GM04504 (cell line): Measurements from ENCODE around the gene MARCHF10.
"Not testable (repeated sequence)": the region's sequence is repeated elsewhere in the genome, so short reads cannot be mapped to it uniquely, and the experiment has no call there.

Source experiments
- DNase-seq: peaks from one replicate; pipeline ENCODE4 v3.0.0-alpha.2; 2012; ENCODE audit warnings: low read depth

MARCHF10 gene

DNA sequence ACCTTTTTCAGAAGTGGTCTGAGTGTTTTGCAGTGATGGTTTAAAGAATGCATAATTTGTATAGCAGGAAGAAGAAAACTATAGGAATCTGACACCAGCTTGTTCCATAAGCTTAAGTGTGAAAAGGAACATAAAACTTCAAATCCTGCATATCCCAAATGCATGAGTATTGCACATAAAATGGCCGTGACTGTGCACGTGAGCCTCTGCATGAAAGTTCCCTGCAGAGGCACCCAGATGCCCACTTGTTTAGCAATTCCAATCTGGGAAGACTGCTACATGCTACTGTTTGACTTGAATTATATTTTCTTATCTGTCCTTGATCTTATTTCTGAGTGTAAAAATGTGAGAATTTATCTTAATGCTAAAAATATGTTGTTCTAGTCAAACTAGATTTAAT, 21.5 kb downstream of the MARCHF10 start:
- no peak for DNase-seq

DNA sequence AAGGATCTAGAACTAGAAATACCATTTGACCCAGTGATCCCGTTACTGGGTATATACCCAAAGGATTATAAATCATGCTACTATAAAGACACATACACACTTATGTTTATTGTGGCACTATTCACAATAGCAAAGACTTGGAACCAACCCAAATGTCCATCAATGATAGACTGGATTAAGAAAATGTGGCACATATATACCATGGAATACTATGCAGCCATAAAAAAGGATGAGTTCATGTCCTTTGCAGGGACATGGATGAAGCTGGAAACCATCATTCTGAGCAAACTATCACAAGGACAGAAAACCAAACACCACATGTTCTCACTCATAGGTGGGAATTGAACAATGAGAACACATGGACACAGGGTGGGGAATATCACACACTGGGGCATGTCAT, 22.1 kb downstream of the MARCHF10 start:
- DNase-seq: not testable (repeated sequence)

DNA sequence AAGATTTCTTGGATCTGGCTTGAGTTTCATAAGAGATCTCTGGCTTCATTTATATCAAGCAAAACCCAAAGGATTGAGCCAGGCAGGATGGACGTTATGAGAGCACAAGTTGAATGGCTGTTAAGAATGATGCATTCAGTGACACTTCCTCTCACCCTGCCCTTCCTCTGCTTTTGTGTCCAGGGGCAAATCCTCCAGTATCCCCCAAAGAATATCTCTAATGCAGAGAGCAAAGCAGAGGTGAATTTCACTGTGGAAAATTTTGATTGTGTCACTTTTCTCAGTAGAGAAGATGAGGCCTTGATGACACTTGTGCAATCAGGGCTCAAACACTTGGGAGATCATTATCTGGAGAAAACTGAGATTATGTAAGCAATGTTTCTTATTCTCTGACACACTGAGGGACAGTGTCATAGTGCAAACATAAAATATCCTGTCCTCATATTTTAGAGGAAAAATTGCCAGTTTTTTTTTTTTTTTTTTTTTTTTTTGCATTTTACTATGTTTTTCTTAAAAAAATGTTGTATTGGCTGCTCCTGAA, 25.3 kb downstream of the MARCHF10 start:
- DNase-seq: no peak

DNA sequence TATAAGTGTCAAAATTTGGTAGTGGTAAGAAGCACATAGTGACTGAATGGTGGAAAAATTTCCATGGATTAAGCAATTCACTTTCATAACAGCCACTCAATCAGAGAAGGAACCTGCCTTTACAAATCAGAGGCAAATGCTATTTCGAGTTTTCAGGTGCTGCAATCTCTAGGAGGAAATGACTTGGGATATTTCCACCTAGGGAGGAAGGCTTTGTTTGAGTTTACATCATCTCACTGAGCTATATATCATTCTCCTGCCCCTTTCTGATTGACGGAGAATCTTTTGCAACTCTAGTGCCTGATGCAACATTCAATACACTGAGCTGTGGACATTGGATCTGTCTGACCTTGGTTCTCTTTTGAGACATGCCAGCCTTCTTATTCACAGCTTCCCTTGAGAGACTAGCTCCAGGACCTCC, 26.3 kb downstream of the MARCHF10 start:
- DNase-seq: no peak

DNA sequence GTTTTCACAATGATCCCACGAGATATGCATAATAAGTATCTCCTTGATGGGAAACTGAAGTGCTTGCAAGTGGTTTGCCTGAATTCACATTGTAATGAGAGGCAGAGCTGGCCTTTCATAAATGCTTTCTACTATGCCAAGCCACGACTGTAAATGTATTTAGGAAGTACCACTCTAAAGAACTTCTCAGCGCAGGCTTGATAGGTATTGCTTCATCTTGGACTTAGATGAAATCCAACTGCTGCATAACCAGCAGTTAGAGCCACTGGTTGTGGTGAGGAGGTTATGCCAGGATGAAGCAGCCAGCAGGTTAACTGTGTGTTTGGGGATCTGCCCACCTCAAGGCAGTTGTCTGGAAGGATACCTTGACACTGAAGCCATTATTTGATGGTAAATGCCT, 26.8 kb downstream of the MARCHF10 start:
- DNase-seq: no peak

DNA sequence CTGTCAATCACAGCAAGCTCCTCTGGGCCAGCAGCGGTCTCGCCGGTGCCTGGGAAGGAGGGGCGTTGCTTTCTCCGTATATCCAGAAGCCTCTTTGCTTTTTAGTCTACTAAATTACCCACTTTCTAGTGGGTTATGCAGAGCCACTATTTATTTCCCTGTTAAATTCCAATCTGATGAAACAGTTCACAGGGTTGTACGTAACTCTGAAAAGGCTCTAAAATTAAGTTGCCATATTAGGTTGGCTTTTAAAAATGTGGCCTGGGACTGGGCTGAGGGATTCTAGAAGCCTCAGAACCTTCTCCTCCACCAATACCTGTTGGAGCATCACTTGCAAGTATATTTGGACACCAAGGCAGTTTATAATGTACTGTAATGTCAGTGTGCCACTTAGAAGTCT, 27.2 kb downstream of the MARCHF10 start:
- DNase-seq: no peak

DNA sequence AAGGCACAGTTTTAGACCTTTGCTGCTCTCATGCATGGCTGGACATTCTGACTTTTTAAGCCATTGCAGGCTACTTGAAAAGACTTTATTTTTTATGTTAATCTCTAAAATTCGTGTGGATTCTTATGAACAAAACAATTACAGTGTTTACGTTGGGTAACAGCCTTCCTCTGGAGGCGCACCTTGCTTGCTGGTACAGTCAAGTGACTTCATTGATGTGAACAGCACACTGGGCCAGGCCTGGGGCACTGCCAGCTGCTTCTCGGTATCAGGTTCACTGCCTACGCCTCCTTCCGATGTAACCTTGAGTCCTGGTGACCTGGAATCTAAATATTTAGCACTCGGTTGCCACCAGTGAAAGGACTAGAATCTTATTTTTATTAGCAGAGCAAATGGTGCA, 27.8 kb downstream of the MARCHF10 start:
- DNase-seq: no peak

DNA sequence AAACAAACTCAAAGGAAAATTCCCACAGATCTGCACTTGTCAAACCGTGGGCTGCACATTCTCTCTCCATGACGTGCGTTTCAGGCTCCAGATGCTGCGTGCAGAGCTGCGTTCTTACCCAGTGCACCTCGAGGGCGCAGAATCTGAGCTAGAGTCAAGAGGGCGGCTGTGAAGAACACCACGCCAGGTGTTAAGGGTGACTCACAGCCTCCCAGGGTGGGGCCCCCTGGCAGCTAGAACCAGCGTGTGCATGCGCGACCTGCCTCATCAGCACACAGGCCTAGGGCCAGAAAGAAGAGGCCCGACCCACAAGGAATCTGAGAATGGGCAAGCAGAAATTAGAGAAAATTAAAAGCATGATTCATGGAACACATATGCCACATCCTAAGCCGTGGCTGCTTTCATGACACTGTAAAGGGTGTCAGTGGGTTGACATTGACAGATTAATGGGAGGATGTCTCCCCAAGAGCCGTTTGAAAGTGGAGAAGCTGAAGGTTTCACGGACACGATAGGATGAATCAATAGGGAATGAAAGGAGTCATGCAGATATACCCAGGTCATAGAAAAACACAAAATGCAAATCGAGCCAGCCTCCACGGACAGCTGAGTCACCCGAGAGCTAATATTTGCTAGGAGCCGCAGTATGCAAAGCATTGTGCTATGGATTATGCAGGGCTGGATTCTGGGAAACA, 29.0 kb downstream of the MARCHF10 start:
- peak; percentile 91 for DNase-seq

DNA sequence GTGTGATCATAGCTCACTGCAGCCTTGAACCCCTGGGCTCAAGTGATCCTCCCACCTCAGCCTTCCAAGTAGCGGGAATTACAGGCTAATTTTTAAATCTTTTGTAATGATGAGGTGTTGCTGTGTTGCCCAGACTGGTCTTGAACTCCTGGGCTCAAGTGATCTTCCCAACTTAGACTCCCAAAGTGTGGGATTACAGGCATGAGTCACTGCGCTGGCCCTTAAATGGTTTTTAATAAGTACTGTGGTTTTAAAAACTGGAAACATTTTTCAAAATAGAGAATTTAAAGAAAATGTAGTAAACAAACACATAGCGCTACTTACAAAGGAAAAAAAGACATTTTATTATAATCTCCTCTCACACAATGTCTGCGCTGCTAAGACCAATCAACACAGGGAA, 32.2 kb downstream of the MARCHF10 start:
- no peak for DNase-seq

DNA sequence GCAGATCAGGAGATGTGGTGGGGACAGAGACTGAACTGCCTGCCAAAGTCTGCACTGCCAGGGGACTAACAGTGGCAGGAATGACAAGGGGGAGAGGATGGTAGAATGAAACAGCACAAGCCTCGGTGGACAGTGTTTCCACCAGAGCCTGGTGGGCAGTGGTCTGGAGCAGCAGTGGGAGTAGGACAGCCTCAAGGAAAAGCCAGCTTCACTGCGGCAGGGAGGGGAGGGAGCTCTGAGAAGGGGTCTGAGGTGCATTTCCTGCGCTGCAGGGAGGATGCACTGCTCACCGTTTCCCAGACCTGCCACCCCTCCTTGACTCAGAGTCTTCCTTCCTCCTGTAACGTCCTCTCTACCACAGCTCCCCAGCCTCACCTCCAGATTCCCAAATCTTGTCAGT, 33.8 kb downstream of the MARCHF10 start:
- DNase-seq: no peak

DNA sequence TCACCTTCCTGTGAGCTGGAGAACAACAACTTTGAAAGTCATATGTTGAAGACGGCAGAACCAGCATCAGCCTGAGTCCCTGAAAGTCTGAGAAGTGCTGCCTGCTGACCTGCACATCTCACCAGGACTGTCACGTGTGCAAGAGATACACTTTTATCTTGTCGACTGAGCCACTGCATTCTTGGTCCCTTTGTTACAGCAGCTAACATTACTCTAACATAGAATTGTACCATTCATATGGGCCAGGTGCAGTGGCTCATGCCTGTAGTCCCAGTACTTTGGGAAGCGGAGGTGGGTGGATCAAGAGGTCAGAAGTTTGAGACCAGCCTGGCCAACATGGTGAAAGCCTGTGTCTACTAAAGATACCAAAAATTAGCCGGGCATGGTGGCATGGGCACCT, 40.1 kb downstream of the MARCHF10 start:
- no peak for DNase-seq

DNA sequence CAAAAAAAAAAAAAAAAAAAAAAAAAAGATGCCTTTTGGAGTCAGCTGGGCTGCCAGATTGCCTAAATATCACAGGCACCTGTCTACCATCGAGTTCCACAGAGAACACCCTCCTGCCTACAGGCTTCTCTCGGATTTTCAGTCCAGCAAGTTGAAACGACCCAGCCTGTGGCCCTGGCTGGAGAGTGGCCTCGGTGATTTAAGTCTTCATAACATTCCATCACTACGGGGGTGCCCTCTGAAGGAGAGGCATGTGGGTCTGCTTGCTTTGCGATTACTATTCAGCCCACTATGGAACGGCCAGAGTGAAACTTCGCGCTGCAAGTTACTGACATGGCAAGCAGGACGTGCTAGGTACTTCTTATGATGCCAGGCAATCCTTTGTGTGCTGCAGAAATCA, 42.8 kb downstream of the MARCHF10 start:
- no peak for DNase-seq

DNA sequence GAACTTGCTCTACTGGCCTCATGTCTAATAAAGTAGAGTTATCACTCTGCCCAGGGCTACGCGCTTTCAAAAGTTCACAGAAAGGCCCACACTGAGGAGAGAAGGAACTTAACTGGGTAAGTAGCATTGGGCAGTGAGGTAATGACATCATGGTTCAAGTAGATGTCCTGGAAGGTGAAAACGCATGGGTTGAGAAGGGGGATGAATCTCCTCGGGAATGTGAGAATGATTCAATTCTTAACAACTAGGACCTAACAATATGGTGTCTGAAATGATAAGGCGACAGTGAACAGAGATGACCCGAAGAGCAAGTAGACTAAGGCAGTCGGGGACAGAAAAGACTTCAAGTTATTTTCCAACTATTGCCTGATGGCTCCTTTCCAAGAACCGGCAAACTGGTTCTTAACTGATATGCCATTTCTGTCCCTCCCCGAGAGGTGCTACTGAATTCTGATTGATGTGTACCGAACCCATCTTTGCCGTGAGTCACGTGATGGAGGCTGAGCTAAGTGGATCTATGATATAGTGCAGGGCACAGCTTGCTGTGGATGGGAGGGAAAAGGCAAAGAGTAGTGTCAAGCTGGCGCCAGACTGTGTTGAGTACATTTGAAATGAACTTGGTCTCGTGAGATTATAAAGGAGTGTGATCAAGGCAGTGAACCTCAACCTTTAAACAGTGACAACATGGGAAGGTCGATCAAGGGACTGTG, 44.1 kb downstream of the MARCHF10 start:
- no peak for DNase-seq

DNA sequence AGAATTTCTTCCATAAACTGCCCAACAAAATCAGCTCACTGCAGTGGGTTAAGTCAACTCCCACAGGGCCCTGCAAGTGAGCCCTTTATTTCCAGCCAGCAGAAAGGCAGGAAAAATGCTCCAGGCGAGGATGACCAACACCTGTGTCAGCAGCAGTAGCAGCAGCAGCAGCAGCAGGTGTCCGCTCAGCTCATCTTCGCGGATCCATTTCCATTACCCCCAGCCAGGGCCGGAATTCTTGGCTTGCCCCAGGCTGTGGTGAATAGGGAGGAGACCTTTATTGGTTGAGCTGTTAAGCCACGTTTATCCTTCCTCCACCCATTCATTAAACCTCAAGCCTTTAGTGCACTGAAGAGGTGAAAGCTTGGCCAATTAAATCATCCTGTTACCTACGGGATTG, 46.2 kb downstream of the MARCHF10 start:
- no peak for DNase-seq

DNA sequence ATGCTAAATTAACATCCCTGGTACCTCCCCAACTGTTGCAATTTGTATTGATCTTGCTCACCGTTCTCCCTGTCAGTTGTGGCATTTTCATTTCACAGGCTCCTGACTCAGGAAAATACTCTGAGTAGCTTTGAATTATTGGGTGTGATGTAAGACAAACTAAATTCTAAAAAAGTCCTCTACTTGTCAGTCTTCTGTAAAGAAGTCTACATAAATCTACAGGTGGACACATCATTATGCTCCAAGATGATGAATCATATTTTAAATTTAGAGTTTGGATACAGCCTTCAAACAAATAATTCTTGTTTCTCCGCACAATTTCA, 47.2 kb downstream of the MARCHF10 start:
- no peak for DNase-seq

DNA sequence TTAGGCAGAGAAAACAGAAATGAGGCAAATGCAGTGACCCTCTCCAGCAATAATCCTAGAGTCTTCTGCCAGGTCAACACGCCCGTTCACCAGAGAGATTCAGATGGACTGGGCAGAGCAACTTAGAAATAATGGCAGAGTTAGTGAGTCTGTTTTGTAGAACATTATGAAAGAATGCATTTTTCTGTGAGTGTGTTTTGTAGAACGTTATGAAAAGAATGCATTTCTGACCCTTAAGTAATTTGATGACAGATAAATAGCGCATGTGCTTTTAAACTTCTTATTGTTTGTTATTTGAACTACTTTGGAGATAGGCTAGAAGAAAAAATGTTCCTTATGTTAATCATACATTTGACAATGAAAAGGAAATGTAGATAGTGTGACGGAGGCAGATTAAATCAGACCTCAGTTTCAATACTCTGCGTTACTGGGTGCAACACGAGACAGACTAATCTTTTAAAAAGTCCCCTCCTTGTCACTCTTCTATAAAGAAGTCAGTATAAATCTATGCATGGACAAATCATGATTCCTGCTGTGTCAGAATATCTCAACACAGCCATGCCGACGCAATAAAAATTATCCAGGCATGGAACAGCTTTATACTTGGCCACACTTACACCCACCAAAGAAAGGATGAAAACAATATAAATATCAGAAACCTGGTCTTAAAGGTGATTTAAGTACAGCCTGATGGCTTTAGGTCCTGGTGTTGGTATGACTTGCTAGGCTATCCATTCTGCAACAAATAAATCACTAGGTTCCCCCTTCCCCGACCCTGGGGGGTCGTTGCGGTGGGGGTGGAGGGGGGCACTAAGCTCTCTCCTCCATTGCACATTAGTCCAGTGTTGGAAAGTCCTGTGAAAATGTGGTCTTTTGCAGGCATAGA, 47.8 kb downstream of the MARCHF10 start:
- DNase-seq: peak; percentile 42

DNA sequence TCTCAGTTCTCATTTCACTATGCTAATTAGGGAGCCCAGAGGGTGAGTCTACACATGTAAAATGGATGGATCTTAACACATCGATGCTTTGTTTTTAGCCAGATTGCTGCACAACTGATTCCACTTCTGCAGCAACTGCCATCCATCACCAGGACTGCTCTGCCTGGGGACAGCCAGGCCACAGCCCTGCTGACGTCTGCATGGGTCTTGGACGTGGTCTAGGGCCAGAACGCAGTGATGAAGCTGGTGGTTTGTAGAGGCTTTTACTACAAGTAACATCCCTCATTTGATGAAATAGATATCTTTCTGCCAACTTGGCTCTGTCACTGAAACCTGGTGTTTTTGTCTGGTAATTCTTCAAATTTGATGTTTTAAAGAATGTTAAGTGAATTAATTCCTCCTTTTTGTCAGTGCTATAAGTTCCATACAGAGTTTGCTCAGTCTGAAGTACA, 50.6 kb downstream of the MARCHF10 start:
- DNase-seq: no peak

DNA sequence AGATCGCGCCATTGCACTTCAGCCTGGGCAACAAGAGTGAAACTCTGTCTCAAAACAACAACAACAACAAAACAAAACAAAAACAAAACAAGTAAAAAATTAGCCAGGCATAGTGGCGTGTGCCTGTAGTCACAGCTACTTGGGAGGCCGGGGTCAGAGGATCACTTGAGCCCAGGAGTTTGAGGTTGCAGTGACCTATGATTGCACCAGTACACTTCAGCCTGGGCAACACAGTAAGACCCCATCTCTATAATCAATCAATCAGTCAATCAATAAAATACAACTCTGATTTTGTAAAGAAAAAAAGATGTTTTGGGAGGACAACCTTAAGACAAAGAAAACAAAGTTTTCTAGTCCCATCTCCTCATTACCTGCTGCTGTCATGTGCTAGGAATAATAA, 51.9 kb downstream of the MARCHF10 start:
- DNase-seq: no peak

DNA sequence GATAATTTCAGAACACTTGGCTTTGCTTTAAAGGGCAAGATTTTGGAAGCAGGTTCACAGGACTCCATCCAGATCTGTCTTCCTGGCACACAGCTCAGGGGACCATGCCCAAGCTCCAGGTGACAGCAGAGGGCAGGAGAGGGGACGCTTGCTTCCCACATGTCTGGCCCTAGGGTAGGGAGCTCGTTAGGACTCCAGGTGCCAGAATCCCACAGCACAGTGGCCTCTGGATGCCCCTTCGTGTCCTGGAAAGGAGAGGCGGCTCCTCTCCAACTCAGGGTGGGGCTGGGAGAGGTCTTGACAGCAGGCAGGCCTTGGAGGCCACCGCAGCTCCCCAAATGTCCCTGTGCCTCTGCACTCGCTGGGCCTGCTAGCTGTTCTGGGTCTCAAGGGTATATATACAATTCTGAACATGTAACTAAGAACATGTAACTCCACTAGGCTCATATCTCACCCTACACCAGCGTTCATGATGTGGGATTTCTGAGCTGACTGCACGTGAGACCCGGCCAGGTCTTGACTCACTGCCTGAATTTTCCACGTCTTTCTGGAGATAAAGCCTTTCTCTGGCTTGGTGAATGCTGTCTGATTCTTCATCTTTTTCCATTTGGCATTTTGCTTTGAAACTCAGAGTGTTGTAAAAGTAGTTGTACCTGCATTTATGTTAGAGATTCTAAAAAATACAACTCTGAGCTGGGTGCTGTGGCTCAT, 52.8 kb downstream of the MARCHF10 start:
- no peak for DNase-seq

DNA sequence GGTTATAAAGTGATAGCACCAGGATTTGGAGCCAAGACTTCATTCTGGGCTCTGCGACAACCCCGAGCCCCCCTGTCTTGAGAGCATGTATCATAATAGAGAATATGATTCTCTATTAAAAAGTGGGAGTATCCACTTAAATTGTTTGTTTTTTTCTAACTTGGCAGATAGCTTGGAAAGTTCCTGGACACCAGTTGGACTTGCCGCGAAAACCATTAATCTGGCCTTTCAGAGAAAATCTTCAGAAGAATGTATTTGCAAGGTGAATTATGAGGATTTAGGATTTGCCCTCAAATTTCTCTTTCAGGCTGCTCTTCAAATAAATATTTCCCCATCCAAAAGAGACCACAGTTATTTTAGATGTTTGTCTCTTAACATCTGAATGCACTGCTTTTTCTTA, 53.5 kb downstream of the MARCHF10 start:
- no peak for DNase-seq

DNA sequence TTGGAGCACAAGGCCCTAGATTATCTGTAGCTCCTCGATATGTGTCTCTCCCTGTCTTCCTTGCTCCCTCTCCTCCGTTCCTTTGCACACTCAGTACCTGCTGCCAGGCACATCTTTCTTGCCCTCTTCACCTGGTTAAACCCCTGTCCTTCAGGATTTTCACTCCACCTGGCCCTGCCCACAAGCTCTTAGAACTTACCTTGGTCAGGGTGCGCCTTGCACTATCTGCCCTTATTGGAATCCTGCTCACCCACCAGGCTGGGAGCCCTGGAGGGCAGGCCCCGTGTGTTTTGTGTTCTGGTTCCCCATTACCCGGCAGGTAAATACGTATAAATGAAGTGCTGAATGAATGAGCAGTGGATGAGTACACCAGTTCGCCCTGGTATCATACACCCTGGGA, 54.6 kb downstream of the MARCHF10 start:
- DNase-seq: no peak

DNA sequence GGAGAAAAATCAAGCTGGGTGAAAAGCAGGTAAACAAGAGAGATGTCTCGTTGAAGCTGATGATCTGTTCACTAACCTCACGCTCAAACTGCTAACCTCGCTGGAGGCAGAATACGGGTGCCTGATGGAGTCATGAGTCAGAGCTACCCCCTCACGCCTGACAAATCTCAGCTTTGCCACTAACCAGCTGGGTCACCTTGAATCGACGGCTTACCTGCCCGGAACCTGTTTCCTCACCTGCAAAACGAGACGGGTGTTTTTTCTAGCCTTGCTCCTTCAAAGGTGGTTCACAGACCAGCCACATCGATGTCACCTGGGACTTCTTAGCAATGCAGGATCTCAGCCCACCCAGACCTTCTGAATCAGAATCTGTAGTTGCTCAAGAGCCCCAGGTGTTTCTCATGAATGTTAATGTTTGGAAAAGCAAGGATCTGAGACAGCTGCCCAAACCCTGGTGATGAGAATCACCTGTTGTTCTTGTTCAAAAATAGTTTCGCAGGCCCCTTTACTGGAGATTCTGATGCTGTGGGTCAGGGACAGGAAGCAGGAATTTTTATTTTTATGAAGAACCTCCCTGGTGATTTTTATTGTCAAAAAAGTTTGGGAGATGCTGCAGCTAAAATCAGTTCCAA, 56.9 kb downstream of the MARCHF10 start:
- no peak for DNase-seq
